ENCODE measurements around the gene CRB3.

Gene CRB3

DNA sequence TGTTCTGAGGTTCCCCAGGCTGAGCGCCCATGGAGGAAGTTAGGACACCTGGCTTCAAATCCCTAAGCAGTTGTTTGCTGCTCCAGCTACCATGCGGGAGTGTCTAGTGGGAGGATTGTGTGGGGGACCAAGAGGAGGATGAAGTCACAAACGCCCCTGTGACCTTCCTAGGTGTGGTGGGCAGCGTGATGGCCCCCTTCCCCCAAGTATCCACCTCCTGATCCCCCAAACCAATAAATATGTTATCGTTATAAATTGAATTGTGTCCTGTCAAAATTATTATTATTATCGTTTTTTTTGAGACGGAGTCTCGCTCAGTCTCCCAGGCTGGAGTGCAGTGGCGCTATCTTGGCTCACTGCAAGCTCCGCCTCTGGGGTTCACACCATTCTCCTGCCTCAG, 30.4 kb upstream of the CRB3 start, which contains the start of gene SLC25A41:
SLC25A41 (minus strand) TSS at position 101 of the 400 bp plus-strand sequence; CDS start at position 31, 70 bp downstream.
- no peak for DNase-seq

DNA sequence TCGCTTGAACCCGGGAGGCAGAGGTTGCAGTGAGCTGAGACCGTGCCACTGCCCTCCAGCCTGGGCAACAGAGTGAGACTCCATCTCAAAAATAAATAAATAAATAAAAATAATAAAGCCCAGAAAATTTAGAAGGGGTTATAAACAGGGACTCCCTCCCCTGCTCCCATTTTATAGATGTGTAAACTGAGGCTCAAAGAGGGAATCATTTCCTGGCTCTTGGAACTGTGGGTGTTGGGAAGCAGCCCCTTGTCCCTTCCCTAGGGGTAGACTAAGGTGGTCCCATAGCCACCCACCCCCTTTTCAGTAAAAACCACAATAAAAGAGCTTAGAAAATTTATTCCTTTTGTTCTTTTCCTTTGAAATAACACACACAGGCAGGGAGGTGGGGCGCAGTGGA, 24.3 kb upstream of the CRB3 start:
- DNase-seq: no peak

DNA sequence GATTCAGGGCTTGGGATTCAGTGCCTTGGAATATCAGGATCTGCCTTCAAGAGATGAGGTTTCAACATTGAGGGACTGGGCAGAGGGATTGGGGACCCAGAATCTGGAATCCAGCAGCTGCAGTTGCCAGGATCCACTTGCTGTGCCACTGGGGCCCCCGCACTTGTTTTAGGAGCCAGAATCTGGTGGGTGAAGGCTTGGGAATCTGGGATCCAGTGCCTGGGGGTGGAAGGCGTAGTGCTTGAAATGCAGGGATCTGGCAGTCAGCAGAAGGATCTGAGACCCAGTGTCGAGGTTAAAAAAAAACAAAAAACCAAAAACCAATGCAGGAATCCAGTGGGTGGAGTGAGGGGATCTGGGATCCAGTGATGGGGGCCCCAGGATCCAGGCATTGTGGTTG, 23.2 kb upstream of the CRB3 start:
- DNase-seq: no peak

DNA sequence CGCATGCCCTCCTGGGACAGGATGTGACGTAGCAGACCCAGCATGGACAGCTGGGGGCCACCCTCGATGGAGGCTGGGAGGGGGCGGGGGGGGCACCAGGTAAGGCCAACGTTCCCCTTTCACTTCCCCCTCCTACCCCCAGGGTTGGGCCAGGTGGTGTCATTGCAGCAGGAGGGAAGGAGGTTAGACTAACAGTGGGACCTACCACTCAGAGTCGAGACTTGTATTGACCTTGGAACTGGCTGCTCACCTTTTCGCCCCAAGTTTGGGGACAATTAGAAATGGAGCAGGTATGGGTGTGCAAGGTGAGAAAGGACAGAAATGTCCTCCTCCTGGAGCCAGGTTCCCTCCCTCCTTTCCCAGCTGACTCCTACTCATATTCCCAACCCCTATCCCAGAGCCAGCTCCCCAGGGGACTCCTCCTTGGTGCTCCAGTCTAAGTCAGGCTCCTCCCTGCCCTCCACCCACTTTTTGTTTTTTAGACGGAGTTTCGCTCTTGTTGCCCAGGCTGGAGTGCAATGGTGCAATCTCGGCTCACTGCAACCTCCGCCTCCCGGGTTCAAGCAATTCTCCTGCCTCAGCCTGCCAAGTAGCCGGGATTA, 21.9 kb upstream of the CRB3 start:
- no peak for DNase-seq

DNA sequence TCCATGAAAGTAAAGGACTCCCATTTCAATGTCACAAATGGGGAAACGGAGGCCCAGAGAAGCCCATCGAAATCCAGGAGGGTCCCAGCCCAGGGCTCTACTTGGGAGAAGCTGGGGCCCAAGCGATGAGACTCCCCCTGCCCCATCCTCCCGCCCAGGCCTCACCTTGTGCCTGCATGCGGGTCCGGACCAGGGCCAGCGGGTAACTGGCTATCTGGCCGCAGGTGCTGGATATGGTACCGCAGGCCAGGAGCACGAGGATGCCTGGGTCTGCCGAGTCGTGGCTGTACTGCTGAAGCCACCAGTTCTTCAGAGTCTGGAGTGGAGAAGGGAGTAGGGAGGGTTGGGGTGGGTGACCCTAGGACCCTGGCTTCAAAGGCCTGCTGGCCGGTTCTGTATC, 20.1 kb upstream of the CRB3 start:
- no peak for DNase-seq

DNA sequence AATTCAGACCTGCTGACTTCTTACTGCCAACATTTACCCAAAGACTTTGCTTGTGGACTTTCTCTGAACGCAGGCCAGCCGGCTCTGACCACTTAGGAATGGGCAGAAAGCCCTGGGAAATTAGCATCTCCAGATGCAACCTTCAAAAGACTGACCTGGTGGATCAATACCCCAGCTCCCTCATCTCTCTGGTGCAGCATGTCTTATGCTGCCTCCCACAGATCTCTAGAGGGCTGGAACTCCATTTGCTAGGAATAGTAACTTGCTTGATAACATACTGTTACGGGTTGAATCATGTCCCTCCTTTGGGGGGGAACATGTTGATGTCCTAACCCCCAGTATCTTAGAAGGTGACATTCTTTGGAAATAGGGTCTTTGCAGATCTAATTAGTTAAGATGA, 17.6 kb upstream of the CRB3 start:
- no peak for DNase-seq

DNA sequence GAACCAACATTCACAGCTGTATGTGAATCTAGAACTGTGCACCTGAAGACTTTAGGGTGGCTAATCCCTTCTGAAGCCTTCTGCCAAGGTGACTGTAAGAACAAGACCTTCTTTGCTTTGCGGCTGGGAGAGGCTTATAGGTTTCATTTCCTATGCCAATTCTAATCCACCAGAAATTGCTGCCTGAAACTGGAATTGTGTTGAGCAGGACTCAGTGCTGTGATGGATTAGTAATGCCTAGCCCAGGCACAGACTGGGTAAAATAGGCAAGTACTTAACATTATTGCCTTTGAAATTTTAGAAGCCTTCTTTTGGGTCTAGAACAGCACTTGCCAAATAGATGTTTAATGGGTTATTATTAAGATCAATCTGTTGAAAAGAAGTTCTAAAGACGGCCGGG, 16.0 kb upstream of the CRB3 start:
- no peak for DNase-seq

DNA sequence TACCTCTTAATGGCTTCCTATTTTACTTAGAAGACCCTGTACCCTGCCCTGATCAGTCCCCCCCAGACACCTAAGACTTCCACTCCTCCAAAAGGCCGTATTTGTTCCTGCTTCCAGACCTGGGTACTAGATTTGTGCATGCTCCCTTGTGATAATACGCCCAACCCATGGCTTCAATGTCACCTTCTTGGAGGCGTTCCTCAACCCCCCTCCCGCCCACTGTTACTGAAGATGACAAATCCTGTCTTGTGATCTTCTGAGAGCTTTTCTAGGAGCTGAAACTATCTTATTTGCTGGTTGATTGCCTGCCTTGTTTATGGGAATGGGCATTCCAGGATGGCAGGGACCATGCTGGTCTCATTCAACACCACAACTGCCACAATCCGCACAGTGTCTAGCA, 13.9 kb upstream of the CRB3 start:
- DNase-seq: no peak

DNA sequence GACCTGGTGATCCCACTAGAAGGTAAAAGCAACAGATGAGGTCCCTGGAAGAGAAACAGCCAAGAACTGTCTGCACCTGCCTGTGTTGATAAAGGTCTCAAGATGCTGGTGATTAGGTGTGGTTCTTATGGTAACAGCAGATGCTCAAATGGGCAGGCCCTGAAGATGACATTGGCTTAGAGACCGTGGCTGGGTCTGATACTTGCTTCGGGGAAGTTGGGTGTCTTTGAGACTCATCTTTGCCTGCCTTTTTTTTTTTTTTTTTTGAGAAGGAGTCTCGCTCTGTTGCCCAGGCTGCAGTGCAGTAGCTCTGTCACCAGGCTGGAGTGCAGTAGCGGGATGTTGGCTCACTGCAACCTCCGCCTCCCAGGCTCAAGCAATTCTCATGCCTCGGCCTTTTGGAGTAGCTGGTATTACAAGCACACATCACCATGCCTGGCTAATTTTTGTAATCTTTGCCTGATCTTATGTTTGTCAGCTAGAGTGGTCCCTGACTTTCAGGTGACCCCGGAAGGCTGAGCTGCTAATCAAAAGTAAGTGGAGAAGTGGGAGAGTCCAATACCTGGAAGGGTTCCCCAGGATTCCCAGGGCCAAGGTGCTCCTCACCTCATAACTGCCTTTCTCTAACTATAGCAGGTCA, 12.4 kb upstream of the CRB3 start:
- no peak for DNase-seq

DNA sequence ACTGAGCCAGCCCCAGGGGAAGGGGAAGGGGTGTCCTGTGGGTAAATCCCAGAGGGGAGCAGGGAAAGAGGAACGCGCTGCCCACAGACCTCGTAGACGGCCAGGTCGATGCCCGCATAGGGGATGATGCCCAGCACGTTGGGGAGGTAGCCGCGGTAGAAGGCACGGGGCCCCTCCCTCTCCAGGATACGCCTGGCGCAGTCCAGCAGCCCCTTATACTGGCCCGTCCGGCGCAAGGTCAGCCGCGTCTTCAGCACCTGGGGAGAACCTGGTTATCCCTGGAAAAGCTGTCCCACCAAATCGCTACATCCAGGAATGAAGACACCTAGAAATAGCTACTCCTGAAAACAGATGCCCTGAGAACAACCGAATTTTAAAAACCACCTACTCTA, 11.9 kb upstream of the CRB3 start:
- no peak for DNase-seq

DNA sequence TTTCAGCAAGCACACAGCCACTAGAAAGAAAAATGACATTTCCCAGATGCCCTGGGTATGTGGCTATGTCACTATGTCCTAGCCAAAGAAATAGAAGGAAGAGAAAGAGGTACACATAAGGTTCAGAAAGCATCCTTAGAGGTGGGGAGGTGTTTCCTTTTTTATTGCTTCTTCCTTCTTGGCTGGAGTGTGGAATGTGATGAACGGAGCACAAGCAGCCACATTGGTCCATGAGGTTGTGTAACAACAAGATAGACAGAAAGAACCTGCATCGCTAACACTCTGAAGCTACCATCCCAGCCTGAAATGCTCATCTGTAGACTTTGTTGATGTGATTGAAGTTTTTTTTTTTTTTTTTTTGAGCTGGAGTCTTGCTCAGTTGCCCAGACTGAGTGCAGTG, 11.2 kb upstream of the CRB3 start:
- DNase-seq: no peak

DNA sequence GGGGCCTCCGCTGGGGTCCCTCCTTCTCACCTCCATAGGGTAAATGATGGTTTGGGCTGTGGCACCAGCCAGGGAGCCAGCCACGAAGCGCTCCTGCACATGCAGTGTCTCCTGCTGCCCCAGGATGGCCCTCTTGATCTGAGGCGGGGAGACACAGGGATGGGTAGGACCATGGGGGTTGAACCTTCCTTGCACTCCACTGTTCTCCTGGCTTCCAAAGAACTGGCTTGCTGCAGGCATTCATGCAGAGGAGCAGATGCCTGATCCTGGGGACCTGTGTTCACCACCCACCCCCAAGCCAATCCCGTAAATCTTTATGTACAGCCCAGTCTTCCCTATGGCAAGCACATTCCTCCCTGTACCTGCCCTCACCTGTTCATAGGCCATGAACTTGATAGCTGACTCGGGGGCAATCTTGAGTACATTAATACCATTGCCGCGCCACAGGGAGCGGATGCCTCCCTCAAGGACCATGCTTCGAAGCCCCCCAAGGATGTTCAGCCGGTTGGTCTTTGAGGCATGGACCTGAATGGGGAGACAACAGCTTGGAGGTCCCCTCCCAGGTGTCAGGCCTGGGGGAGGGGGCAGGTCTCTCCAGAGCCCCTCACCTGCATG, 10.0 kb upstream of the CRB3 start:
- DNase-seq: no peak

DNA sequence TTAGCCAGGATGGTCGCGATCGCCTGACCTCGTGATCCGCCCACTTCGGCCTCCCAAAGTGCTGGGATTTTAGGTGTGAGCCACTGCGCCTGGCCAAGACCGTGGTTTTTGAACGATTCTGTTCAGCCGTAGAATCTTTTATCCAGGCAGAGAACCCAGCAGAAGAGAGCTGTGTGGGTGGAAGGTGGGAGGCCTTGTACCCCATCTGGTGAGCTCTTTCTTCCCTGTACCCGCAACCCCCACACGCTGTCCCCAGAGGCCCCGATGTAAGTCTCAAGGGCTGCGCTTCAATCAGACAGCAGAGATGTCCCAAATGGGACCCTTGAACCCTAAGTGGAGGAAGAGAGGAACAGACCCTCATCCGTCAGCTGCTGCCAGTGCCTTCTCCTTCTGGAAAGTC, 8.1 kb upstream of the CRB3 start:
- no peak for DNase-seq

DNA sequence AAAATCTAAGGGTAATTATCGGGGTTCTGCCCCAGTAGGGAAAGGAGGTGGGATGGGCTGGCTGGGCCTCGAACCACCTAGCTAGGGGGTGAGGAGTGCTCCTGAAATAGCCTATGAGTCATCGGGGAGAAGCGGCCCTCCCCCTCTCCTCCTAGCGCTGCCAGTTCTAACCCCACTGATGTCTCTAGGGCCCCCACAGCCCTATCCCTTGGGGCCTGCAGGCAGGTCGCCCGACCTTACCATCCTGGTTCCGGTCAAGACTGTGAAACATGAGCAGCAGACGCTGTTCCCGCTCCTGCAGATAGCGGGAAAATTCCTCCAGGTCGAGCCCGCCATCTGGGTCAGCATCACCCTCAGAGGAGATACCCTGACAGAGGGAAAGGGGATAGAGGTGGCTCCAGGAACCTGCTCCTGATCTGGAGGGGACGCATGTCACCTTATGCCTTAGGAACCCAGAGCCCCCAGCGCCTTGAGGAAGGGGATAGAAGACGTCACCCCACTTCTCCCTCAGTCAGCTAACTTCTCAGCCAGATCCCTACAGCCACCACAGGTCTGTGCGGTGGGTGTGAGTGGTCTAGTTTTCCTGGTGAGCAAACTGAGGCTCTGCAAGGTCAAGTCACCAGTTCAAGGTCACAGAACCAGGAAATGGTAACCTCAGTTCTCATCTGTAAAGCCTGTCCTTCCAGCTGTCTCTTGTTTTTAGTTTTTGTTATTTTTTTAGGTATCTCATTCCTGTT, 5.9 kb upstream of the CRB3 start:
- DNase-seq: no peak

DNA sequence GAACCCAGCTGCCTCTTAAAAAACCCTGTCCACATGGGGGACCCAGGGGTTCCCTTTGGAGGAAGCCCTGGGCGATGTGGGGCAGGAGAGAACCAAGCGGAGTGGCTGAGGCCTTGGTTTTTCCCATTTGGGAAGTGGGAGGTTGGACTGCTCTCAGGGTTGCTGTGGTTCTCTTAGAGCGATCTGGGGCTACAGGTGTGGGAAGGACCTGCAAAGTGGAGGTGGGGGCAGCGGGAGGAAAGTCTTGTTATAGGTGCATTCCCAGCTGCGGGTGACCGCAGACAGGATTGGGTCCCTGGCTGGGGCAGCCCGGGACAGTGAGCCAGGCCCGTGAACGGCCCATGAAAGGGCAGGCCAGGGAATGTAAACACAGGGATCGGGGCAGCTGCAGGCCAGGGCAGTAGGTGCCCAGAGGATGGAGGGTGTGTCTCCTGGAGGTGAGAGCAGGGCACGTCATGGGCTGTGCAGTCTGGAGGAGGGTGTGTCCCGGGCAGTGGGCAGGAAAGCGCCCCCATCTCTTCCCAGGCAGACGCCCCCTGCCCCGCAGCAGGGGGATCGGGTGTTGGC, 5.3 kb upstream of the CRB3 start:
- DNase-seq: no peak

DNA sequence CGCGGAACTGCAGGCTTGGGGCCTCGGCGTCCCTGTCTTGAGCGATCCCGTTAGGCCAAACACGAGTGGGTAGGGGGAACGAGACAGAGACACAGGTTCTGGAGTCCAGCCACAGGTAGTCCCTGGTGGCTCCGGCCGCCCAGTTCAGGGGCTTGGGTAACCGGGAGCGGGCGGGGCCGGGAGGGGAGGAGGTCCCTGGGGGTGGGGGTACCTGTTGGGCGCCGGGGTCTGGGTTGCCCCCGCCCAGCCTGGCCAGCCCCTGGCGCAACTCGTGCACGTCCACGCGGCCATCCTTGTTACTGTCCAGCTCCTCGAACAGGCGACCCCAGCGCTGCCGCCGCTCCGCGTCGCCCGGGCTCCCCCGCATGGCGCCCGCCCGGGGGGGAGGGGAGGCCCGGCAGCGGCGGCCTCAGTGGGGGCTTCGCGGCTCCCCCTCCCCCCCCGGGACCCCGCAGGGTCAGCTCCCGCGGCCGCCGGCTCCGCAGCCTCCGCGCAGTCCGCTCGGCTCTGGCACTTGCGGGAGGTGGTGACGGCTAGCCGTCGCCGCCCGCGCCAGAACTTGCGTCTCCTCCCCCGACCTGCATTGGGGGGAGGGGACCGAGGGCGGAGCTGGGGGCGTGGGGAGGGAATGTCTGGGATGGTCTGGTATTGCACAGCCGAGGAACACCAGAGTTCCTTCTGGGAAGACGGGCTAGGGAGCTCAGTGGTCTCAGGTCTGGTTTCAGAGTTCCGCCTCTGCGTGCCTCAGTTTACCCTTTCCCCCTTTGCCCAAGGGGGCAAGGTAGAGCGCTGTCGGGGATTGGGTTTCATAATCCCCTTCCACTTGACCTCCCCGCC, 4.6 kb upstream of the CRB3 start, which contains the start of gene SLC25A23:
SLC25A23 (minus strand) TSS at position 531 of the 837 bp plus-strand sequence; CDS start at position 367, 164 bp downstream.
- DNase-seq: peak; percentile 73

DNA sequence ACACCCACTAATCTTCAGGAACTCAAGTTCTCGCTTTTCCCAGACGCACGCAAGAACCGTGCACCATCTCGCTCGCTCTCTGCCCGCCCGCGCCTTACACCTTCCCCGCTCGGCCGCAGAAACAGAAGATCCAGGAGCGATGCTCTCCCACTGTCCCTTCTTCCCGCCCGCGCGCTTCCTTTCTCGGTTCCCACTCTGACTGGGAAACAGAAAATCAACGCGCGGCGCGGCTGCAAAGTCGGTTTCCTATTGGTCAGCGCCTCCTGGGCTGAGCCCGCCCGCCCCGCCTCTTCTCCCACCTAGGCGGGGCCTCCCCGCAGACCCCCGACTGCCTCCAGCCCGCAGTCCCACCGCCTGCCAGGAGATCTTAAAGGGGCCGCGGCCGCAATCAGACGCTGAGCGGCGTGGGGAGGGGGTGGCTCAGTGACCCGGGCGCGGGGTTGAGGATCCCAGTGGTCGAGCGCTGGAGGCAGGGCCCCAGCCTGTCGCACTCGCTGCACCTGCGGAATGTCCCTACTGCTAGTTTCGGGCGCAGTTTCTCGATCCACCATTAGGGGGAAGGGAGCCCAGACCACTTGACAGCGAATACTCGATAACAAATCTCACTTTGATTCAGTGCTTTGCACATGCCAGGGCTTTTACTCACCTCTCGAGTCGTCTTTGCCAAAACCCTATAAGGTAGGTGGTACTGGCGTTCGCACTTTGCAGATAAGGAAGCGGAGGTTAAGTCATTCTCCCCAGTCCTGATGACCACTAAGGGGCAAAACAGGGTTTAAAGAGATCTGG, 3.8 kb upstream of the CRB3 start:
- DNase-seq: peak; percentile 97

DNA sequence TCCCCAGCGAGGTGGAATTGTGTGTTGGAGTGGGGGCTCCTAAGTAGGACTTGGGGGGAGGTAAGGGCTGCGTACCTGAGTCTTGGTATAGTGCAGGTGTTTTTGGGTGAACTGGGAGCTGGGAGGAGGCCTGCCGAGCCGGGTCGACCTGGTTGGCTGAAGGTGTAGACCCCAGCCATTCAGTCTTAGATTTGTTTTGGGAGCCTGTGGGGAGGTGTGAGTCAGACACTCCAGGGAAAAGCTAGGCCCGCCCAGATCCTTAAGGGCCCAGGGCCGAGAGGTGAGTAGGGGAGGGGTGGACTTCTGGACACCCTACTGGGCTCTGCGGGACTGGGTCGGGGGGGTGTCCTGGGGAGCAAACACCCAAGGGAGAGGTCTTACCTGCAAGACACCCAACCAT, 935 bp downstream of the CRB3 start:
- no peak for DNase-seq

DNA sequence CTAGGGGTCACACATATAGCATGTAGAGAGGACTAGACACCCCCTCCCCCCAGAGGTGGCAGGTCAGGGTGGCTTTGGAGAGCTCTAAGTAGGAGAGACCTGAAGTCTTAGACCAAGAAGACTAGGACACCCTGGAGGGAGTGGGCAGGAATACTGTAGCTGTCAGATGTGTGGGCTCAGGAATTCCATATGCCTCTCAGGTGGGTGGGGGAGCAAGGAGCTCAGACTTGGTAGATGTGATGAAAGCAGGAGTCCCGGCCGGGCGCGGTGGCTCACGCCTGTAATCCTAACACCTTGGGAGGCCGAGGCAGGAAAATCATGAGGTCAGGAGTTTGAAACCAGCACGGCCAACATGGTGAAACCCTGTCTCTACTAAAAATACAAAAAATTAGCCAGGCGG, 1.6 kb downstream of the CRB3 start:
- no peak for DNase-seq

DNA sequence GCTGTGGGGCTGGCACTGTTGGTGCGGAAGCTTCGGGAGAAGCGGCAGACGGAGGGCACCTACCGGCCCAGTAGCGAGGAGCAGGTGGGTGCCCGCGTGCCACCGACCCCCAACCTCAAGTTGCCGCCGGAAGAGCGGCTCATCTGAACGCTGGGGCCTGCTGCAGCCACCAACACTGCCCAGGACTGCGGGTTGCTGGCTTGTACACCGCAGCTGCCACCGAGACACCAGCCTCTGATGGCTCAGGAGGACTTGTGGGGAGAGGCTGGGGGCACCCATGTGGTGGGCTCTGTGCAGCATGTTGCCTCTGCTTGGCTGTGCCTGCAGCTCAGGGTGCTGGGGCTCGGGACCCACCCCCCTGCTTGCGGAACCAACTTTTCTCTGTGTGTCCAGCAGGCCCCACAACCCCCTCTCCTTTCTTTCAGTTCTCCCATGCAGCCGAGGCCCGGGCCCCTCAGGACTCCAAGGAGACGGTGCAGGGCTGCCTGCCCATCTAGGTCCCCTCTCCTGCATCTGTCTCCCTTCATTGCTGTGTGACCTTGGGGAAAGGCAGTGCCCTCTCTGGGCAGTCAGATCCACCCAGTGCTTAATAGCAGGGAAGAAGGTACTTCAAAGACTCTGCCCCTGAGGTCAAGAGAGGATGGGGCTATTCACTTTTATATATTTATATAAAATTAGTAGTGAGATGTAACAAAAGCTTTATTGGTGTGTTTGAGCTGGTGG, 2.6 kb downstream of the CRB3 start:
- DNase-seq: no peak

DNA sequence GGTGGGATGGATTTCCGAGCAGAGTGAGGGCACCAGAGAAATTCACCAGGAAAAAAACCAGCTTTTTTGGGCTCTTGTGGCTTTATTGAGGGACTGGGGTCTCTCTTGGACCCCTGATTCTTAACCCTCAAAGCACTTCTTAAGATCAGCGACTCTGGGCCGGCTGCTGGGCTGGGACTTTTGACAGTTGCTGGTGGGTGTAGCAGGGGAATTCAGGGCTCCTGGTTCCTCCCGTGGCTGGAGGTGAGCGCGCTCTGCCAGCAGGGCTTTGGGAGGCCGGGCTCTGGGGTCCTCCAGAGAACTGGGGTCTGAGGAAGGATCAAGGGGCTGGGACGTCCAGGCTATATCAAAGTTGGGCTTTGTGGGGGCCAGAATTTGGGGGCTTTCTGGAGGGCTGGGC, 3.3 kb downstream of the CRB3 start:
- DNase-seq: no peak

Measured in NCI-H2171 (cell line).